GM12878 (cell line): ENCODE measurements around the gene SCARB1. TPM values are rescaled to one million over a fixed set of nuclear protein-coding genes. Genes with fewer than 3 reads are reported as not detected.

Experiments used
- ATAC-seq: fragments of 200-7000 bp; cut with Tn5 transposase; 3 replicates; pipeline ENCODE4 v1.9.1; 2020; ENCODE audit warnings: mild to moderate bottlenecking, moderate library complexity
- BruUV-seq: library from RNA; stranded (reverse); fragments of 400-500 nt; replicated peaks from 2 replicates; lab custom pipeline; 2021; lab: Mats Ljungman, UMichigan
- CTCF ChIA-PET: fragments of 300-600 bp; sonication (Branson Sonifier 250); formaldehyde crosslinking; extraction: SDS; loops from one replicate; lab custom pipeline; 2021; ENCODE audit warnings: inconsistent platforms; lab: Yijun Ruan, JAX
- POLR2A ChIA-PET: fragments of 350-600 bp; formaldehyde crosslinking; extraction: SDS; loops from one replicate; lab custom pipeline; 2021; ENCODE audit warnings: inconsistent platforms; lab: Charles Lee
- RAD21 ChIA-PET: fragments of 300-600 bp; sonication (Branson Sonifier 250); formaldehyde crosslinking; loops from one replicate; lab custom pipeline; 2023; ENCODE audit warnings: antibody characterized with exemption; ENCODE audit not compliant: unreplicated experiment; lab: Charles Lee
- SMC1A ChIA-PET: fragments of 300-600 bp; sonication (Branson Sonifier 250); formaldehyde crosslinking; loops from one replicate; lab custom pipeline; 2023; ENCODE audit not compliant: unreplicated experiment, uncharacterized antibody; lab: Charles Lee
- DNase-seq: peaks from one replicate; pipeline ENCODE4 v3.0.0-alpha.2; 2011; ENCODE audit warnings: low read depth, low spot score
- FAIRE-seq: peaks from 3 replicates; lab custom pipeline; 2011; peaks lifted over from hg19 to GRCh38; lab: Jason Lieb, UNC
- H2AFZ ChIP-seq: 2 replicates; pipeline ENCODE4 v1.6.0; 2011; ENCODE audit warnings: low read depth, low read length, control low read depth; ENCODE audit not compliant: control insufficient read depth
- H3K27ac ChIP-seq: 2 replicates; pipeline ENCODE4 v1.5.1; 2011; ENCODE audit warnings: control low read depth; ENCODE audit not compliant: control insufficient read depth, insufficient read depth
- H3K27me3 ChIP-seq, 2 experiments: replicated peaks in 1 of 2; 2 replicates each; pipeline versions ENCODE4 v1.6.0 to v1.6.1; 2011; ENCODE audit warnings: low read length in 1 of 2; ENCODE audit not compliant: control insufficient read depth in 2 of 2, insufficient read depth in 2 of 2
- H3K36me3 ChIP-seq, 2 experiments: 2 replicates each; pipeline ENCODE4 v1.5.1; 2011; ENCODE audit warnings: low read length in 1 of 2; ENCODE audit not compliant: control insufficient read depth in 2 of 2, insufficient read depth in 2 of 2
- H3K4me1 ChIP-seq: 2 replicates; pipeline ENCODE4 v1.6.1; 2011; ENCODE audit warnings: mild to moderate bottlenecking, low read length, moderate library complexity, mixed read lengths; ENCODE audit not compliant: control insufficient read depth, insufficient read depth
- H3K4me2 ChIP-seq: 2 replicates; pipeline ENCODE4 v1.6.0; 2011; ENCODE audit warnings: control low read depth; ENCODE audit not compliant: control insufficient read depth, insufficient read depth
- H3K4me3 ChIP-seq: fragments of 200-600 bp; sonication (generic); 2 replicates; pipeline ENCODE4 v1.5.1; 2016
- H3K79me2 ChIP-seq: 2 replicates; pipeline ENCODE4 v1.6.0; 2011; ENCODE audit warnings: low read length; ENCODE audit not compliant: control insufficient read depth, insufficient read depth
- H3K9ac ChIP-seq: 2 replicates; pipeline ENCODE4 v1.8.0; 2011; ENCODE audit warnings: low read length, control low read depth, mixed read lengths; ENCODE audit not compliant: control insufficient read depth, insufficient read depth
- H3K9me3 ChIP-seq: replicated peaks from 3 replicates; pipeline ENCODE4 v1.5.1; 2011; ENCODE audit warnings: mild to moderate bottlenecking, low read length; ENCODE audit not compliant: control insufficient read depth, insufficient read depth
- H4K20me1 ChIP-seq: 2 replicates; pipeline ENCODE4 v1.6.0; 2011; ENCODE audit not compliant: control insufficient read depth, insufficient read depth
- BRCA1 ChIP-seq: IDR thresholded peaks from 2 replicates; pipeline ENCODE4 v1.6.1; 2011; ENCODE audit warnings: low read depth, low read length, improper control_type of control experiment
- HDAC6 ChIP-seq: fragments of 200-600 bp; sonication (generic); IDR thresholded peaks from one replicate; pipeline ENCODE4 v1.8.0; 2017; ENCODE audit warnings: antibody characterized with exemption; ENCODE audit not compliant: unreplicated experiment
- NR2C2 ChIP-seq: IDR thresholded peaks from 2 replicates; pipeline ENCODE4 v1.6.1; 2011; ENCODE audit warnings: borderline replicate concordance, low read depth; ENCODE audit not compliant: control insufficient read depth, insufficient read length
- RAD51 ChIP-seq: fragments of 450-650 bp; IDR thresholded peaks from 2 replicates; pipeline ENCODE4 v1.6.1; 2016; ENCODE audit warnings: moderate library complexity, mild to moderate bottlenecking, inconsistent platforms
- SIN3A ChIP-seq: IDR thresholded peaks from 2 replicates; pipeline ENCODE4 v1.6.1; 2012; ENCODE audit warnings: low read depth, low read length, improper control_type of control experiment
- SMAD1 ChIP-seq: fragments of 450-650 bp; IDR thresholded peaks from 2 replicates; pipeline ENCODE4 v1.6.1; 2018; ENCODE audit warnings: mild to moderate bottlenecking, low read depth; ENCODE audit not compliant: partially characterized antibody
- SPI1 ChIP-seq: IDR thresholded peaks from 2 replicates; pipeline ENCODE4 v1.6.1; 2011; ENCODE audit warnings: low read depth, mild to moderate bottlenecking, low read length, moderate library complexity, borderline replicate concordance; ENCODE audit not compliant: insufficient read depth
- TCF12 ChIP-seq: IDR thresholded peaks from 2 replicates; pipeline ENCODE4 v1.6.1; 2011; ENCODE audit warnings: low read depth, mild to moderate bottlenecking, low read length
- ZNF384 ChIP-seq: IDR thresholded peaks from 2 replicates; pipeline ENCODE4 v1.6.1; 2012; ENCODE audit warnings: low read depth, mild to moderate bottlenecking, low read length, improper control_type of control experiment, borderline replicate concordance
- WGBS: methylation state at CpG from one replicate; pipeline ENCODE4 v1.1.6; 2016; ENCODE audit warnings: low lambda C conversion rate; ENCODE audit not compliant: insufficient replicate concordance, insufficient coverage; ENCODE audit errors: missing lambda C conversion rate; 5-methylcytosine and 5-hydroxymethylcytosine counted together
- in situ Hi-C: fragments of 300-500 bp; cut with MboI; formaldehyde crosslinking; loops from 9 replicates; pipeline ENCODE4 v1.14.3; 2018; ENCODE audit warnings: mixed read lengths
- intact Hi-C: fragments of 100-400 bp; cut with micrococcal nuclease; formaldehyde crosslinking; loops from one replicate; pipeline ENCODE4 v1.14.2; 2022; ENCODE audit not compliant: unreplicated experiment
- polyA plus RNA-seq, 11 experiments: library from polyadenylated mRNA; depleted of rRNA in 4 of 11; unstranded in 6 of 11; stranded (reverse) in 5 of 11; fragments of >200 nt; fragmentation: Nextera tagmentation in 4 of 11; fragmentation: Illumina TruSeq in 1 of 11; extraction: Ambion mirVana in 4 of 11; extraction: Trizol in 1 of 11; gene quantifications; 1 replicate in 1 of 11; 2 replicates in 10 of 11; pipeline versions ENCODE4 v1.2.1 to v1.2.3, GENCODE V29; 2011 to 2016; ENCODE audit warnings: inconsistent platforms in 2 of 11, missing spikeins in 2 of 11, low read depth in 1 of 11
- total RNA-seq, 4 experiments: library from RNA; depleted of rRNA in 3 of 4; stranded (reverse); fragments of >200 nt in 3 of 4; fragmentation: Illumina TruSeq in 1 of 4; extraction: Trizol in 1 of 4; gene quantifications; 2 replicates each; pipeline versions ENCODE4 v1.2.1 to v1.2.3, GENCODE V29; 2013 to 2021
- TF ChIP-seq, protein P1 (sequence below): fragments of 450-650 bp; IDR thresholded peaks from 2 replicates; pipeline ENCODE4 v1.6.1; 2017; ENCODE audit warnings: mild to moderate bottlenecking, low read depth, inconsistent platforms; ENCODE audit not compliant: poor library complexity, severe bottlenecking
- TF ChIP-seq, protein P2 (sequence below): IDR thresholded peaks from 2 replicates; pipeline ENCODE4 v1.6.1; 2012; ENCODE audit warnings: mild to moderate bottlenecking, low read depth, low read length
- TF ChIP-seq, protein P3 (sequence below): IDR thresholded peaks from 2 replicates; pipeline ENCODE4 v1.6.1; 2011; ENCODE audit warnings: borderline replicate concordance, low read depth, mild to moderate bottlenecking, moderate library complexity, mixed read lengths, low read length; ENCODE audit not compliant: insufficient read depth; ENCODE audit errors: extremely low read length
- TF ChIP-seq, protein P4 (sequence below): fragments of 450-650 bp; IDR thresholded peaks from 2 replicates; pipeline ENCODE4 v1.6.1; 2016; ENCODE audit warnings: mild to moderate bottlenecking
- TF ChIP-seq, protein P5 (sequence below): IDR thresholded peaks from 2 replicates; pipeline ENCODE4 v1.6.1; 2011; ENCODE audit warnings: low read depth, mild to moderate bottlenecking, low read length, moderate library complexity, borderline replicate concordance; ENCODE audit errors: extremely low read depth

SCARB1 gene
- total and polyA plus RNA-seq, 10 of the 15 experiments (the other 5 are each of a cell fraction or from before 2014, with no cell fraction given): 0.34 to 104 (median 63.1) TPM

DNA sequence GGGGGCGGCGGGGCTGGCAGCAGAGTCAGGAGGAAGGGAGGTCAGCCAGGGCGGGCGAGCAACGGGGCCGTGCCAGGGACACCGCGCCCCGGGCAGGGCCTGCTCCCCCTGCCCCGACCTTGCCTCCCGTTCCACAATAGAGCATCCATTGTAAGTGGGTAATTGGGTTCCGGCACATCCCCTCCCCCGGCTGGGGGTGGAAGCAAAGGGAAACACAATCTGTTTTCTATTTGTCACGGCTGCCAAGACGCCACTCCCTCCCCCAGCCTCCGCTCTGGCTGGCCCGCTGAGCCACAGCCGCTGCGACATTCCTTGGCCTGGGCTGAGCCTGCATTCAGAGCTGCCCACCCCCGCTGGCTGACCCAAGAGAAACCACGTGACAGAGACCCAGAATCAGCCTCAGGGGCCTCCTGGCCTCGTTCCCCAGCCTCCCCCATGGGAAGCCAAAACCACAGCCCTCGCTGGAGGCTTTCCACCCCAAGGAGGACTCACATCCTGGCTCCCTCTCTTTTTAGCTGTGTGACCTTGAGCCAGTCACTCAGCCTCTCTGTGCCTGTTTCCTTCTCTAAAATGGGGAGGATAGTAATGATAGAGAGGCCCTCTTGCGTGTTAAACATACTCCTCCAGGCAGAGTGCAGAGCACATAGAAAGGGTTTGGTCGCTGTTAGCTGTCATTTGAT, 117.6 kb downstream of the SCARB1 start:
- Histone ChIP-seq H3K27me3 (no peaks in the 10 kb centered on the region), H3K4me1 (peaks cover 6% of the 10 kb centered on the region), H2AFZ (peak overlapping the region; percentile 42), H4K20me1 (no peaks in the 10 kb centered on the region), H3K4me2 (no peak overlapping the region), H3K36me3 (no peaks in the 10 kb centered on the region), H3K4me3 (no peak overlapping the region), H3K9ac (no peak overlapping the region), H3K9me3 (no peaks in the 10 kb centered on the region), H3K27ac (no peak overlapping the region), H3K79me2 (no peaks in the 10 kb centered on the region)
- WGBS: 17% methylated on average over 23 of the region's 25 CpGs
- ChIA-PET SMC1A (interaction anchor here (1.2 kb wide), 1 partner anchor 17 kb away, joined by 3 read pairs; no protein-coding TSS in a partner anchor), POLR2A (no interaction called here), CTCF (interaction anchor here (1.9 to 2.3 kb wide), 2 partner anchors 17 to 21 kb away, joined by 6 read pairs; no protein-coding TSS in a partner anchor), RAD21 (no interaction called here)
- peak; percentile 59 for ATAC-seq
- FAIRE-seq: no peak
- intact Hi-C loops: loop anchor here (5.0 kb wide), 1 partner anchor 294 kb away; no protein-coding TSS in a partner anchor
- no peak for DNase-seq
- BruUV-seq: no TSS peak
- in situ Hi-C loops: loop anchor here (10.0 kb wide), 1 partner anchor 61 kb away; no protein-coding TSS in a partner anchor
- TF ChIP-seq SPI1 (no peak), TCF12 (no peak), NR2C2 (no peak), HDAC6 (no peak), RAD51 (peak; percentile 66), SMAD1 (no peak), SIN3A (no peak), ZNF384 (no peak), BRCA1 (no peak)
- TF ChIP-seq, protein P1, sequence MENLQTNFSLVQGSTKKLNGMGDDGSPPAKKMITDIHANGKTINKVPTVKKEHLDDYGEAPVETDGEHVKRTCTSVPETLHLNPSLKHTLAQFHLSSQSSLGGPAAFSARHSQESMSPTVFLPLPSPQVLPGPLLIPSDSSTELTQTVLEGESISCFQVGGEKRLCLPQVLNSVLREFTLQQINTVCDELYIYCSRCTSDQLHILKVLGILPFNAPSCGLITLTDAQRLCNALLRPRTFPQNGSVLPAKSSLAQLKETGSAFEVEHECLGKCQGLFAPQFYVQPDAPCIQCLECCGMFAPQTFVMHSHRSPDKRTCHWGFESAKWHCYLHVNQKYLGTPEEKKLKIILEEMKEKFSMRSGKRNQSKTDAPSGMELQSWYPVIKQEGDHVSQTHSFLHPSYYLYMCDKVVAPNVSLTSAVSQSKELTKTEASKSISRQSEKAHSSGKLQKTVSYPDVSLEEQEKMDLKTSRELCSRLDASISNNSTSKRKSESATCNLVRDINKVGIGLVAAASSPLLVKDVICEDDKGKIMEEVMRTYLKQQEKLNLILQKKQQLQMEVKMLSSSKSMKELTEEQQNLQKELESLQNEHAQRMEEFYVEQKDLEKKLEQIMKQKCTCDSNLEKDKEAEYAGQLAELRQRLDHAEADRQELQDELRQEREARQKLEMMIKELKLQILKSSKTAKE: no peak
- TF ChIP-seq, protein P2, sequence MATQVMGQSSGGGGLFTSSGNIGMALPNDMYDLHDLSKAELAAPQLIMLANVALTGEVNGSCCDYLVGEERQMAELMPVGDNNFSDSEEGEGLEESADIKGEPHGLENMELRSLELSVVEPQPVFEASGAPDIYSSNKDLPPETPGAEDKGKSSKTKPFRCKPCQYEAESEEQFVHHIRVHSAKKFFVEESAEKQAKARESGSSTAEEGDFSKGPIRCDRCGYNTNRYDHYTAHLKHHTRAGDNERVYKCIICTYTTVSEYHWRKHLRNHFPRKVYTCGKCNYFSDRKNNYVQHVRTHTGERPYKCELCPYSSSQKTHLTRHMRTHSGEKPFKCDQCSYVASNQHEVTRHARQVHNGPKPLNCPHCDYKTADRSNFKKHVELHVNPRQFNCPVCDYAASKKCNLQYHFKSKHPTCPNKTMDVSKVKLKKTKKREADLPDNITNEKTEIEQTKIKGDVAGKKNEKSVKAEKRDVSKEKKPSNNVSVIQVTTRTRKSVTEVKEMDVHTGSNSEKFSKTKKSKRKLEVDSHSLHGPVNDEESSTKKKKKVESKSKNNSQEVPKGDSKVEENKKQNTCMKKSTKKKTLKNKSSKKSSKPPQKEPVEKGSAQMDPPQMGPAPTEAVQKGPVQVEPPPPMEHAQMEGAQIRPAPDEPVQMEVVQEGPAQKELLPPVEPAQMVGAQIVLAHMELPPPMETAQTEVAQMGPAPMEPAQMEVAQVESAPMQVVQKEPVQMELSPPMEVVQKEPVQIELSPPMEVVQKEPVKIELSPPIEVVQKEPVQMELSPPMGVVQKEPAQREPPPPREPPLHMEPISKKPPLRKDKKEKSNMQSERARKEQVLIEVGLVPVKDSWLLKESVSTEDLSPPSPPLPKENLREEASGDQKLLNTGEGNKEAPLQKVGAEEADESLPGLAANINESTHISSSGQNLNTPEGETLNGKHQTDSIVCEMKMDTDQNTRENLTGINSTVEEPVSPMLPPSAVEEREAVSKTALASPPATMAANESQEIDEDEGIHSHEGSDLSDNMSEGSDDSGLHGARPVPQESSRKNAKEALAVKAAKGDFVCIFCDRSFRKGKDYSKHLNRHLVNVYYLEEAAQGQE: no peak
- TF ChIP-seq, protein P3, sequence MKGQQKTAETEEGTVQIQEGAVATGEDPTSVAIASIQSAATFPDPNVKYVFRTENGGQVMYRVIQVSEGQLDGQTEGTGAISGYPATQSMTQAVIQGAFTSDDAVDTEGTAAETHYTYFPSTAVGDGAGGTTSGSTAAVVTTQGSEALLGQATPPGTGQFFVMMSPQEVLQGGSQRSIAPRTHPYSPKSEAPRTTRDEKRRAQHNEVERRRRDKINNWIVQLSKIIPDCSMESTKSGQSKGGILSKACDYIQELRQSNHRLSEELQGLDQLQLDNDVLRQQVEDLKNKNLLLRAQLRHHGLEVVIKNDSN: peak; percentile 23
- TF ChIP-seq, protein P4, sequence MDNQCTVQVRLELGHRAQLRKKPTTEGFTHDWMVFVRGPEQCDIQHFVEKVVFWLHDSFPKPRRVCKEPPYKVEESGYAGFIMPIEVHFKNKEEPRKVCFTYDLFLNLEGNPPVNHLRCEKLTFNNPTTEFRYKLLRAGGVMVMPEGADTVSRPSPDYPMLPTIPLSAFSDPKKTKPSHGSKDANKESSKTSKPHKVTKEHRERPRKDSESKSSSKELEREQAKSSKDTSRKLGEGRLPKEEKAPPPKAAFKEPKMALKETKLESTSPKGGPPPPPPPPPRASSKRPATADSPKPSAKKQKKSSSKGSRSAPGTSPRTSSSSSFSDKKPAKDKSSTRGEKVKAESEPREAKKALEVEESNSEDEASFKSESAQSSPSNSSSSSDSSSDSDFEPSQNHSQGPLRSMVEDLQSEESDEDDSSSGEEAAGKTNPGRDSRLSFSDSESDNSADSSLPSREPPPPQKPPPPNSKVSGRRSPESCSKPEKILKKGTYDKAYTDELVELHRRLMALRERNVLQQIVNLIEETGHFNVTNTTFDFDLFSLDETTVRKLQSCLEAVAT: peak; percentile 72
- TF ChIP-seq, protein P5, sequence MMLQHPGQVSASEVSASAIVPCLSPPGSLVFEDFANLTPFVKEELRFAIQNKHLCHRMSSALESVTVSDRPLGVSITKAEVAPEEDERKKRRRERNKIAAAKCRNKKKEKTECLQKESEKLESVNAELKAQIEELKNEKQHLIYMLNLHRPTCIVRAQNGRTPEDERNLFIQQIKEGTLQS: no peak
